Measurements from ENCODE around the gene GRK1. TPM values are rescaled to one million over a fixed set of nuclear protein-coding genes. Genes with fewer than 3 reads are reported as not detected.

GRK1 gene
- total RNA-seq, 2 experiments from 2014 or later, result 0.07 to 0.09 TPM

DNA sequence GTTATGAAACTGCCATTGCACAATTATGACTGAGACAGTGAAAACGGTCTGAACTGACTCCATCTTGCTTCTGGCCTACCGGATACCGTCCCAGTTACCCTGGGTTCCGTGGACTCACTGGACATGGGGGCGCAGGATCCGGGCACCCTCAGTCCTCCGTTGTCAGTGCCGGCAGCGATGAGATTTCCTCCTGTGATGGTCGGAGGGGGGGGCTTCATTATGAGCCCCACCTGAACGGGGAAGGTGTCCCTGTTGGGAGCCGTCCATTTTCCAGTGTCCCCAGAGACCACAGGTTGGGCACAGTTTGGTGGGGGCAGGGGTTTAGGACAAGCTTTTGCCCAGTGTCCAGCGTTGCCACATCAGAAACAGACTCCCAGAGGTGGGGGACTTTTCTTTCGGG is 115.5 kb downstream of the GRK1 start:
- Mint-ChIP-seq H3K9me3 (no peaks in the 10 kb centered on the region), H3K4me3 (no peak overlapping the region), H3K4me1 (ENCODE audit: low read depth) (peaks cover 3% of the 10 kb centered on the region), H3K27me3 (peaks cover 18% of the 10 kb centered on the region), H3K27ac (no peak overlapping the region), H3K36me3 (ENCODE audit: low read depth) (no peaks in the 10 kb centered on the region)
- CTCF ChIA-PET, result interaction anchor here (0.8 to 1.5 kb wide), 3 partner anchors 9 to 21 kb away, joined by 3 to 4 read pairs (median 3); no protein-coding TSS in a partner anchor
- intact Hi-C loops (cut with micrococcal nuclease), result no loop called here
- POLR2A ChIA-PET, result no interaction called here
- no peak for ATAC-seq
- TF ChIP-seq, protein P1, sequence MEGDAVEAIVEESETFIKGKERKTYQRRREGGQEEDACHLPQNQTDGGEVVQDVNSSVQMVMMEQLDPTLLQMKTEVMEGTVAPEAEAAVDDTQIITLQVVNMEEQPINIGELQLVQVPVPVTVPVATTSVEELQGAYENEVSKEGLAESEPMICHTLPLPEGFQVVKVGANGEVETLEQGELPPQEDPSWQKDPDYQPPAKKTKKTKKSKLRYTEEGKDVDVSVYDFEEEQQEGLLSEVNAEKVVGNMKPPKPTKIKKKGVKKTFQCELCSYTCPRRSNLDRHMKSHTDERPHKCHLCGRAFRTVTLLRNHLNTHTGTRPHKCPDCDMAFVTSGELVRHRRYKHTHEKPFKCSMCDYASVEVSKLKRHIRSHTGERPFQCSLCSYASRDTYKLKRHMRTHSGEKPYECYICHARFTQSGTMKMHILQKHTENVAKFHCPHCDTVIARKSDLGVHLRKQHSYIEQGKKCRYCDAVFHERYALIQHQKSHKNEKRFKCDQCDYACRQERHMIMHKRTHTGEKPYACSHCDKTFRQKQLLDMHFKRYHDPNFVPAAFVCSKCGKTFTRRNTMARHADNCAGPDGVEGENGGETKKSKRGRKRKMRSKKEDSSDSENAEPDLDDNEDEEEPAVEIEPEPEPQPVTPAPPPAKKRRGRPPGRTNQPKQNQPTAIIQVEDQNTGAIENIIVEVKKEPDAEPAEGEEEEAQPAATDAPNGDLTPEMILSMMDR (IDR thresholded peaks at IDR 0.05), result no peak
- DNase-seq, result no peak

DNA sequence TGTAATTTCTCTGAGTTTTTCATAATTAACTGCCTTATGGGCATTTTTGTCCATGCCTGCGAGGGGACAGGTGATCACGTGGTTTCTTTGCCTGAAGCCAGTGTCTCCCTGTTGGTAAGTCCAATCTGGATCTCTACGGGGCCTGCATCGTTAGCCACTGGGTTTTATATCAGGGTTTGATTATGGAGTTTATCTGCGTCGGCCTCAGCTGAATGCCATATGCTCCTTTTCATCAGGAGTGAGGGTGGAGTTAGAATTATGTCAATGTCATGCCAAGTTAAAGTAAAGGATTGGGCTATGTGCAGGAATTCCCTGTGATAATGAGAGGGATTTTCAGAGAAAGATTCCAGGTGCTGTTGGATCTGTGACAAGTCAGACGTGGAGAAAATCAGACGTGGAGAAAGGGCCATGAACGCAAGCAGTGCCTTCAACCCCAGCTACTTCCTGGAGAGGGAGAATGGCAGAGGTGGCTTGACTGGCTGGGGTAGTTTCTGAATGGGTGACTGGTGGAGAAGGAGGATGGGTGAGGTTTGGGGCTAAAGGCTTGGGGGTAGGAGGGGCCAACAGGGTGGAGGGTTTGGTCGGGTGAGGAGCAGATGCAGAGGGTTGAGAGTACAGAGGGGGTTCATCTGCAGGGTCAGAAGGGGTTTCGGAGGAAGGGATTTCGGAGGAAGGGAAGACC is 116.3 kb downstream of the GRK1 start:
- intact Hi-C loops (cut with micrococcal nuclease), result no loop called here
- CTCF ChIA-PET, result interaction anchor here (0.7 to 1.1 kb wide), 2 partner anchors 20 to 33 kb away, joined by 3 read pairs; no protein-coding TSS in a partner anchor
- Mint-ChIP-seq H3K4me3 (no peak overlapping the region), H3K36me3 (ENCODE audit: low read depth) (no peaks in the 10 kb centered on the region), H3K9me3 (no peaks in the 10 kb centered on the region), H3K4me1 (ENCODE audit: low read depth) (peaks cover 3% of the 10 kb centered on the region), H3K27me3 (peaks cover 16% of the 10 kb centered on the region), H3K27ac (no peak overlapping the region)
- DNase-seq (no peak), ATAC-seq (no peak)
- TF ChIP-seq, protein P1 (IDR thresholded peaks at IDR 0.05), result no peak
- POLR2A ChIA-PET, result no interaction called here

DNA sequence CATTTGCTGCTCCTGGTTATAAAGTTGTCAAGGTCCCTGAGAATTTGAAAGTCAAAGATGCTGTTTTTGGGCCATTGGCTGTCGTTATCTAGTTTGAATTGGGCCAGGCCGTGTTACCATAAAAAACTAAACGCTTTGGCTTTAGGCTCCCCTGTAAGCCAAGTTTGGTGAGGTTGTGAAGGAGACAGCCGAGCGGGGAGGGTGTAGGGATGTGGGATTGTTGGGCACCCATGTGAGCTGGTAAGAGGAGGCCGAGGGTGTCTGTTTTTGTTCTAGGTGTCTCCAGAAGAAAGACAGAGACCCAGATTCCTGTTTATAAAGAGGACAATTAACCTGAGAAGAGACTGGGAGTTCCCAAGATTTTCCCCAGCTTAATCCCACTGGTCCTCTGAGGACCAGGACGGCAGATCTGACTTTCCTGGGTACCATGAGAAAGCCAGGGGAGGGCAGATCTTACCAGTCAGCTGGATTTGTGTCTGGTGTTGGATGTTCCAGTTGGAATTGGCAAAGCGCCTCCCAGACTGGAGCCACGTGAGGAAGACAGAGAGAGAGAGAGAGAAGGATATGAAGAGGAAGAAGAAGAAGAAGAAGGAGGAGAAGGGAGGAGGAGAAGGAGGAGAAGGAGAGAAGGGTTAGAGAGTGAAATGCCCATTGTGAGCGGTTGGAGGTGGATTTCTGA is 117.1 kb downstream of the GRK1 start:
- no peaks in the 10 kb centered on the region for H3K36me3 Mint-ChIP-seq (ENCODE audit: low read depth)
- CTCF ChIA-PET, result interaction anchor here (0.7 kb wide), 1 partner anchor 32 kb away, joined by 3 read pairs; no protein-coding TSS in a partner anchor
- H3K27ac Mint-ChIP-seq, result no peak overlapping the region
- ATAC-seq (no peak), DNase-seq (no peak)
- H3K4me1 Mint-ChIP-seq (ENCODE audit: low read depth), result peaks cover 3% of the 10 kb centered on the region
- intact Hi-C loops (cut with micrococcal nuclease), result no loop called here
- POLR2A ChIA-PET, result no interaction called here
- H3K27me3 Mint-ChIP-seq, result peaks cover 10% of the 10 kb centered on the region
- TF ChIP-seq, protein P1 (IDR thresholded peaks at IDR 0.05), result no peak
- no peaks in the 10 kb centered on the region for H3K9me3 Mint-ChIP-seq
- H3K4me3 Mint-ChIP-seq, result no peak overlapping the region

DNA sequence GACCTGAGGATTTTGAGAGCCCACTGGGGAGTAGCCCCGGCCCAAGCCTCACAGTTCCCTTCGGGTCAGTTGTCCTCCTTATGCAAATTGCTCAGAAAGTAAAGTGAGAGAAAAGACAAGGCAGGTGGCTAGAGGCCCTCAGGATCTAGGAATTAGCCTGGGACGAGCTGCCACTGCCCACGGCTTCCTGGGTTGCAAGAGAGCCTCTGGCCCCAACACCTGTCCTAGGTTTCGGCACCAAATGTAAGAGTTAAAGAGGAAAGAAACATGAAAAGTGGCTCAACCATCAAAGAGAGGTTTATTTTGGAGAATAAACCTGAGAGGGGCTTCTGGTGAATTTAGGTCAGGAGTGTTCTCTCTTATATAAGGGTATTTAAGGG is 117.6 kb downstream of the GRK1 start:
- ChIA-PET POLR2A (no interaction called here), CTCF (no interaction called here)
- H3K27me3 Mint-ChIP-seq, result peaks cover 6% of the 10 kb centered on the region
- intact Hi-C loops (cut with micrococcal nuclease), result no loop called here
- TF ChIP-seq, protein P1 (IDR thresholded peaks at IDR 0.05), result no peak
- peaks cover 3% of the 10 kb centered on the region for H3K4me1 Mint-ChIP-seq (ENCODE audit: low read depth)
- H3K27ac Mint-ChIP-seq, result no peak overlapping the region
- H3K9me3 Mint-ChIP-seq, result no peaks in the 10 kb centered on the region
- no peak overlapping the region for H3K4me3 Mint-ChIP-seq
- no peaks in the 10 kb centered on the region for H3K36me3 Mint-ChIP-seq (ENCODE audit: low read depth)
- DNase-seq (no peak), ATAC-seq (no peak)

Measured in activated CD8-positive, alpha-beta T cell treated with anti-CD3 and anti-CD28 coated beads for 36 hours (primary cell).